K562 (cell line): ENCODE results near the gene PTGIS. TPM values are rescaled to one million over a fixed set of nuclear protein-coding genes. Genes with fewer than 3 reads are reported as not detected.

ENCODE experiments used
- ATAC-seq: fragments of 200-7000 bp; cut with Tn5 transposase; 3 replicates; pipeline ENCODE4 v1.9.1; 2020; ENCODE audit warnings: moderate library complexity
- BruUV-seq: library from RNA; stranded (reverse); fragments of 400-500 nt; replicated peaks from 2 replicates; lab custom pipeline; 2021; lab: Mats Ljungman, UMichigan
- CTCF ChIA-PET: fragments of 300-600 bp; formaldehyde crosslinking; extraction: SDS; loops from one replicate; lab custom pipeline; 2021; ENCODE audit warnings: low intra/inter-chr PET ratio; lab: Yijun Ruan, JAX
- POLR2A ChIA-PET: fragments of 300-600, 350-650 bp; sonication (Branson Sonifier 250); formaldehyde crosslinking; extraction: SDS; loops from one replicate; lab custom pipeline; 2021; ENCODE audit warnings: antibody characterized with exemption, inconsistent platforms; lab: Yijun Ruan, JAX
- DNase-seq, 4 experiments: peaks; one replicate each; pipeline versions ENCODE4 v3.0.0 to v3.0.0-alpha.2; 2011 to 2018; ENCODE audit warnings: low spot score in 3 of 4, mixed read lengths in 3 of 4; ENCODE audit errors: extremely low read depth in 1 of 4
- FAIRE-seq: peaks from 2 replicates; lab custom pipeline; 2011; peaks lifted over from hg19 to GRCh38; lab: Jason Lieb, UNC
- H2AFZ ChIP-seq: 2 replicates; pipeline ENCODE4 v1.6.0; 2011; ENCODE audit warnings: low read depth, low read length, control low read depth, inconsistent platforms
- H3K27ac ChIP-seq: fragments of 200-600 bp; 3 replicates; pipeline ENCODE4 v1.8.0; 2011; ENCODE audit warnings: low read depth, mild to moderate bottlenecking, control low read depth, inconsistent platforms, low read length, moderate library complexity, mixed read lengths; ENCODE audit errors: extremely low read depth
- H3K27me3 ChIP-seq, 2 experiments: fragments of 300-600 bp in 1 of 2; 2 replicates in 1 of 2; 3 replicates in 1 of 2; pipeline versions ENCODE4 v1.6.0 to v1.8.0; 2011; ENCODE audit warnings: inconsistent platforms in 2 of 2, low read length in 2 of 2, mild to moderate bottlenecking in 1 of 2, mixed read lengths in 1 of 2, moderate library complexity in 1 of 2; ENCODE audit not compliant: control insufficient read depth in 2 of 2, insufficient read depth in 2 of 2
- H3K36me3 ChIP-seq: fragments of 300-600 bp; 3 replicates; pipeline ENCODE4 v1.8.0; 2011; ENCODE audit warnings: mild to moderate bottlenecking, low read length, inconsistent platforms; ENCODE audit not compliant: control insufficient read depth, insufficient read depth
- H3K4me1 ChIP-seq, 2 experiments: fragments of 200-600 bp in 1 of 2; replicated peaks in 1 of 2; 2 replicates in 1 of 2; 3 replicates in 1 of 2; pipeline versions ENCODE4 v1.5.1 to v1.8.0; 2011; ENCODE audit warnings: inconsistent platforms in 2 of 2, low read length in 2 of 2, mild to moderate bottlenecking in 1 of 2, mixed read lengths in 1 of 2, moderate library complexity in 1 of 2; ENCODE audit not compliant: control insufficient read depth in 2 of 2, insufficient read depth in 2 of 2
- H3K4me2 ChIP-seq: 2 replicates; pipeline ENCODE4 v1.6.1; 2011; ENCODE audit warnings: low read length, control low read depth, inconsistent platforms, mixed read lengths; ENCODE audit not compliant: insufficient read depth
- H3K4me3 ChIP-seq: fragments of 200-600 bp; sonication (generic), shearing (Covaris generic); 2 replicates; pipeline ENCODE4 v1.5.1; 2016; ENCODE audit warnings: control low read depth, inconsistent platforms
- H3K79me2 ChIP-seq: fragments of 200-600 bp; 3 replicates; pipeline ENCODE4 v1.8.0; 2011; ENCODE audit warnings: low read length, inconsistent platforms; ENCODE audit not compliant: control insufficient read depth, insufficient read depth
- H3K9ac ChIP-seq, 2 experiments: 2 replicates each; pipeline versions ENCODE4 v1.6.0 to v1.6.1; 2011; ENCODE audit warnings: low read depth in 2 of 2, low read length in 2 of 2, control low read depth in 1 of 2, inconsistent platforms in 1 of 2, mild to moderate bottlenecking in 1 of 2, mixed read lengths in 1 of 2; ENCODE audit not compliant: insufficient read depth in 1 of 2
- H3K9me1 ChIP-seq: one replicate; pipeline ENCODE4 v1.6.0; 2011; ENCODE audit warnings: inconsistent platforms, mild to moderate bottlenecking, low read length, moderate library complexity; ENCODE audit not compliant: control insufficient read depth, insufficient read depth
- H3K9me3 ChIP-seq: replicated peaks from 2 replicates; pipeline ENCODE4 v1.5.1; 2011; ENCODE audit warnings: low read depth, low read length, inconsistent platforms; ENCODE audit not compliant: control insufficient read depth, insufficient read depth
- H4K20me1 ChIP-seq: replicated peaks from 2 replicates; pipeline ENCODE4 v1.6.1; 2011; ENCODE audit warnings: low read length, inconsistent platforms, mixed read lengths; ENCODE audit not compliant: control insufficient read depth, insufficient read depth
- JUN ChIP-seq, 2 experiments: sonication (generic) in 1 of 2; formaldehyde crosslinking in 1 of 2; IDR thresholded peaks; 2 replicates each; pipeline versions ENCODE4 v1.6.1 to v1.8.0; 2012 to 2022; ENCODE audit warnings: borderline replicate concordance in 2 of 2, mild to moderate bottlenecking in 2 of 2, improper control_type of control experiment in 1 of 2, low read depth in 1 of 2, low read length in 1 of 2, missing genetic modification reagents in 1 of 2
- RREB1 ChIP-seq: fragments of 250-450 bp; sonication (Bioruptor Pico); IDR thresholded peaks from 2 replicates; pipeline ENCODE4 v1.4.0; 2020
- ZSCAN32 ChIP-seq: fragments of 450-650 bp; formaldehyde crosslinking; IDR thresholded peaks from 2 replicates; pipeline ENCODE4 v1.4.0; 2020; ENCODE audit warnings: mild to moderate bottlenecking, moderate library complexity
- WGBS: fragments of 100-300 bp; shearing (Covaris generic); methylation state at CpG from one replicate; pipeline ENCODE4 v1.1.6; 2016; ENCODE audit warnings: low coverage, mixed read lengths; ENCODE audit not compliant: insufficient coverage; ENCODE audit errors: missing lambda C conversion rate; 5-methylcytosine and 5-hydroxymethylcytosine counted together
- in situ Hi-C: fragments of 300-500 bp; cut with MboI; formaldehyde crosslinking; loops from 4 replicates; pipeline ENCODE4 v1.15.0; 2018; ENCODE audit warnings: inconsistent platforms, mixed read lengths
- intact Hi-C: fragments of 100-400 bp; cut with micrococcal nuclease; formaldehyde crosslinking; loops from 2 replicates; pipeline ENCODE4 v1.14.2; 2022
- polyA plus RNA-seq, 8 experiments: library from polyadenylated mRNA; depleted of rRNA in 4 of 8; stranded (reverse) in 5 of 8; unstranded in 3 of 8; fragments of >200 nt; fragmentation: Nextera tagmentation in 2 of 8; fragmentation: Illumina TruSeq in 1 of 8; extraction: Ambion mirVana in 2 of 8; extraction: Trizol in 1 of 8; gene quantifications; 2 replicates each; pipeline versions ENCODE4 v1.2.1 to v1.2.3, GENCODE V29; 2011 to 2014; ENCODE audit warnings: inconsistent platforms in 1 of 8, missing spikeins in 1 of 8
- total RNA-seq, 7 experiments: library from RNA; depleted of rRNA in 6 of 7; stranded (reverse); fragments of >200 nt in 6 of 7; fragmentation: Illumina TruSeq in 2 of 7; extraction: Trizol in 2 of 7; gene quantifications; 2 replicates each; pipeline versions ENCODE4 v1.2.1 to v1.2.3, GENCODE V29; 2011 to 2021; ENCODE audit warnings: low replicate concordance in 1 of 7
- TF ChIP-seq, protein P1 (sequence below): fragments of 250-450 bp; sonication (Bioruptor Pico); IDR thresholded peaks from 2 replicates; pipeline ENCODE4 v1.4.0; 2020; ENCODE audit warnings: borderline replicate concordance
- TF ChIP-seq, protein P2 (sequence below): fragments of 200-800 bp; sonication (Bioruptor generic); IDR thresholded peaks from 2 replicates; pipeline ENCODE4 v1.6.1; 2016; ENCODE audit warnings: missing genetic modification characterization, missing compliant biosample characterization

PTGIS gene
- total and polyA plus RNA-seq, 9 of the 15 experiments (the other 6 are each of a cell fraction or from before 2014, with no cell fraction given) = not detected

DNA sequence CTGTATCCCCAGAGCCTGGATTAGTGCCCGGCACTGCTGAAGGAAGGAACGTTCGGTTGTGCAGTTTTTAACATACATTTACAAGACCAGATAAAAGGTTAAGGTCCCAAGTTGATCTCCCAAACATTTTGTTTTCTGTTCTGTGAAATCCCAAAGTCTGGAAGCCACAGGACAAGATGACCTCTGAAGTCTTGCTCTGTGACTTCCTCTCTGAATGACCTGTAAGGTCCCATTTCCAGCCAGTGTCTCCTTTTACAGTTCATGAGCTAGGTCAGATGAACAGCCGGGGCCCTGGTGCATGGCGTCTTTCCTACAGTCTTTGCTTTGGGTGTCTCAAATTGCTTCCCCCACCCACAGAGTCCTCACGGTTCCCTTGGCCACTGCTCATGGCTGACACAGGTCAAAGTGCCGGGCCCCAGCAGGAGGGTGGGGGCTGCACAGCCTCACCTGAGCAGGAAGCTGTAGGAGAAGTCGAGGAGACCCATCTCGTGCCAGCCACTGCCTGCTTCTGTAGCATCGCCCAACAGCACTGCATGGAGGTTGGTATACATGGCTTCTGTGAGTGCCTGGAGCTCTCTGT is 24.0 kb downstream of the PTGIS start:
- Histone ChIP-seq H3K4me1 (peaks cover 0 to 4% of the 10 kb centered on the region in 2 experiments; a peak in 1 of 5 replicates), H3K27me3 (peaks cover 2 to 16% of the 10 kb centered on the region in 2 experiments; a peak in 2 of 5 replicates), H3K9me1 (no peaks in the 10 kb centered on the region), H3K79me2 (no peaks in the 10 kb centered on the region), H3K9me3 (peaks cover 5% of the 10 kb centered on the region; the same call in 1 of the 2 replicates), H4K20me1 (no peaks in the 10 kb centered on the region), H2AFZ (no peak overlapping the region), H3K4me3 (no peak overlapping the region), H3K36me3 (no peaks in the 10 kb centered on the region), H3K9ac (no peak overlapping the region), H3K27ac (no peak overlapping the region), H3K4me2 (no peak overlapping the region)
- POLR2A ChIA-PET = interaction anchor here (0.6 kb wide), 2 partner anchors 103 to 570 kb away, joined by 3 to 4 read pairs; no protein-coding TSS in a partner anchor
- no peak for FAIRE-seq
- in situ Hi-C loops (loop anchor here (10.0 kb wide), 1 partner anchor 61 kb away; no protein-coding TSS in a partner anchor), intact Hi-C loops (loop anchor here (5.0 kb wide), 1 partner anchor 348 kb away; no protein-coding TSS in a partner anchor)
- no peak for DNase-seq
- 2% methylated on average over 10 of the region's 10 CpGs for WGBS
- CTCF ChIA-PET = interaction anchor here (4.6 kb wide), 1 partner anchor 66 kb away, joined by 50 read pairs; no protein-coding TSS in a partner anchor
- ATAC-seq = no peak
- no TSS peak for BruUV-seq
- TF ChIP-seq JUN (IDR thresholded peaks at IDR 0.05; ENCODE audit: borderline replicate concordance, low read depth, low read length) = no peak
- no peak for TF ChIP-seq JUN (CRISPR knock-in tag; IDR thresholded peaks at IDR 0.05; ENCODE audit: borderline replicate concordance)
- no peak for TF ChIP-seq RREB1 (CRISPR knock-in tag)
- TF ChIP-seq, protein P1, sequence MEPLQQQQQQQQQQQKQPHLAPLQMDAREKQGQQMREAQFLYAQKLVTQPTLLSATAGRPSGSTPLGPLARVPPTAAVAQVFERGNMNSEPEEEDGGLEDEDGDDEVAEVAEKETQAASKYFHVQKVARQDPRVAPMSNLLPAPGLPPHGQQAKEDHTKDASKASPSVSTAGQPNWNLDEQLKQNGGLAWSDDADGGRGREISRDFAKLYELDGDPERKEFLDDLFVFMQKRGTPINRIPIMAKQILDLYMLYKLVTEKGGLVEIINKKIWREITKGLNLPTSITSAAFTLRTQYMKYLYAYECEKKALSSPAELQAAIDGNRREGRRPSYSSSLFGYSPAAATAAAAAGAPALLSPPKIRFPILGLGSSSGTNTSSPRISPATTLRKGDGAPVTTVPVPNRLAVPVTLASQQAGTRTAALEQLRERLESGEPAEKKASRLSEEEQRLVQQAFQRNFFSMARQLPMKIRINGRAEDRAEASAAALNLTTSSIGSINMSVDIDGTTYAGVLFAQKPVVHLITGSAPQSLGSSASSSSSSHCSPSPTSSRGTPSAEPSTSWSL (CRISPR knock-in tag) = no peak
- TF ChIP-seq, protein P2, sequence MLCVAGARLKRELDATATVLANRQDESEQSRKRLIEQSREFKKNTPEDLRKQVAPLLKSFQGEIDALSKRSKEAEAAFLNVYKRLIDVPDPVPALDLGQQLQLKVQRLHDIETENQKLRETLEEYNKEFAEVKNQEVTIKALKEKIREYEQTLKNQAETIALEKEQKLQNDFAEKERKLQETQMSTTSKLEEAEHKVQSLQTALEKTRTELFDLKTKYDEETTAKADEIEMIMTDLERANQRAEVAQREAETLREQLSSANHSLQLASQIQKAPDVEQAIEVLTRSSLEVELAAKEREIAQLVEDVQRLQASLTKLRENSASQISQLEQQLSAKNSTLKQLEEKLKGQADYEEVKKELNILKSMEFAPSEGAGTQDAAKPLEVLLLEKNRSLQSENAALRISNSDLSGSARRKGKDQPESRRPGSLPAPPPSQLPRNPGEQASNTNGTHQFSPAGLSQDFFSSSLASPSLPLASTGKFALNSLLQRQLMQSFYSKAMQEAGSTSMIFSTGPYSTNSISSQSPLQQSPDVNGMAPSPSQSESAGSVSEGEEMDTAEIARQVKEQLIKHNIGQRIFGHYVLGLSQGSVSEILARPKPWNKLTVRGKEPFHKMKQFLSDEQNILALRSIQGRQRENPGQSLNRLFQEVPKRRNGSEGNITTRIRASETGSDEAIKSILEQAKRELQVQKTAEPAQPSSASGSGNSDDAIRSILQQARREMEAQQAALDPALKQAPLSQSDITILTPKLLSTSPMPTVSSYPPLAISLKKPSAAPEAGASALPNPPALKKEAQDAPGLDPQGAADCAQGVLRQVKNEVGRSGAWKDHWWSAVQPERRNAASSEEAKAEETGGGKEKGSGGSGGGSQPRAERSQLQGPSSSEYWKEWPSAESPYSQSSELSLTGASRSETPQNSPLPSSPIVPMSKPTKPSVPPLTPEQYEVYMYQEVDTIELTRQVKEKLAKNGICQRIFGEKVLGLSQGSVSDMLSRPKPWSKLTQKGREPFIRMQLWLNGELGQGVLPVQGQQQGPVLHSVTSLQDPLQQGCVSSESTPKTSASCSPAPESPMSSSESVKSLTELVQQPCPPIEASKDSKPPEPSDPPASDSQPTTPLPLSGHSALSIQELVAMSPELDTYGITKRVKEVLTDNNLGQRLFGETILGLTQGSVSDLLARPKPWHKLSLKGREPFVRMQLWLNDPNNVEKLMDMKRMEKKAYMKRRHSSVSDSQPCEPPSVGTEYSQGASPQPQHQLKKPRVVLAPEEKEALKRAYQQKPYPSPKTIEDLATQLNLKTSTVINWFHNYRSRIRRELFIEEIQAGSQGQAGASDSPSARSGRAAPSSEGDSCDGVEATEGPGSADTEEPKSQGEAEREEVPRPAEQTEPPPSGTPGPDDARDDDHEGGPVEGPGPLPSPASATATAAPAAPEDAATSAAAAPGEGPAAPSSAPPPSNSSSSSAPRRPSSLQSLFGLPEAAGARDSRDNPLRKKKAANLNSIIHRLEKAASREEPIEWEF (CRISPR knock-in tag) = no peak
- no peak for TF ChIP-seq ZSCAN32 (CRISPR knock-in tag)
